Measurements from ENCODE around the gene FLNC. TPM values are rescaled to one million over a fixed set of nuclear protein-coding genes. Genes with fewer than 3 reads are reported as not detected.

The FLNC gene
- total RNA-seq, 1 donor from 2014 or later, result 184 TPM

GRCh38 chr7:128792471-128793180 lies 37.6 kb upstream of the FLNC start:
- peaks cover 28% of the 10 kb centered on the region for H3K27me3 Mint-ChIP-seq (ENCODE audit: low read depth)
- peaks cover 11% of the 10 kb centered on the region for H3K4me1 Mint-ChIP-seq
- TF ChIP-seq CTCF (IDR thresholded peaks at IDR 0.05; ENCODE audit: unreplicated experiment), result no peak
- H3K27ac Mint-ChIP-seq, result no peak overlapping the region
- H3K9me3 Mint-ChIP-seq, result no peaks in the 10 kb centered on the region
- peaks cover 20% of the 10 kb centered on the region for H3K36me3 Mint-ChIP-seq
- H3K4me3 Mint-ChIP-seq, result peak overlapping the region; percentile 88
- DNase-seq (ENCODE audit: low spot score in 2 of 2, unreplicated experiment in 2 of 2), result no peak

GRCh38 chr7:128793181-128793547 lies 37.0 kb upstream of the FLNC start:
- TF ChIP-seq CTCF (IDR thresholded peaks at IDR 0.05; ENCODE audit: unreplicated experiment), result no peak
- peaks cover 20% of the 10 kb centered on the region for H3K36me3 Mint-ChIP-seq
- H3K27me3 Mint-ChIP-seq (ENCODE audit: low read depth), result peaks cover 28% of the 10 kb centered on the region
- no peak for DNase-seq (ENCODE audit: low spot score in 2 of 2, unreplicated experiment in 2 of 2)
- H3K27ac Mint-ChIP-seq, result no peak overlapping the region
- H3K4me1 Mint-ChIP-seq, result peaks cover 11% of the 10 kb centered on the region
- no peak overlapping the region for H3K4me3 Mint-ChIP-seq
- no peaks in the 10 kb centered on the region for H3K9me3 Mint-ChIP-seq

- H3K4me1 Mint-ChIP-seq, result peaks cover 11% of the 10 kb centered on the region
- H3K4me3 Mint-ChIP-seq, result no peak overlapping the region
- DNase-seq (ENCODE audit: low spot score in 2 of 2, unreplicated experiment in 2 of 2), result no peak
- H3K9me3 Mint-ChIP-seq, result no peaks in the 10 kb centered on the region
- peaks cover 20% of the 10 kb centered on the region for H3K36me3 Mint-ChIP-seq
- peaks cover 20% of the 10 kb centered on the region for H3K27me3 Mint-ChIP-seq (ENCODE audit: low read depth)
- H3K27ac Mint-ChIP-seq, result no peak overlapping the region
- TF ChIP-seq CTCF (IDR thresholded peaks at IDR 0.05; ENCODE audit: unreplicated experiment), result no peak
These were observed 36.2 kb upstream of the FLNC start for GRCh38 chr7:128794020-128794419.

- no peak for TF ChIP-seq CTCF (IDR thresholded peaks at IDR 0.05; ENCODE audit: unreplicated experiment)
- Mint-ChIP-seq H3K9me3 (no peaks in the 10 kb centered on the region), H3K4me1 (peaks cover 11% of the 10 kb centered on the region)
These were observed 35.8 kb upstream of the FLNC start for GRCh38 chr7:128794436-128794835.

GRCh38 chr7:128795129-128795528 lies 35.1 kb upstream of the FLNC start:
- peaks cover 11% of the 10 kb centered on the region for H3K4me1 Mint-ChIP-seq
- no peak overlapping the region for H3K4me3 Mint-ChIP-seq
- no peak for TF ChIP-seq CTCF (IDR thresholded peaks at IDR 0.05; ENCODE audit: unreplicated experiment)
- peaks cover 20% of the 10 kb centered on the region for H3K36me3 Mint-ChIP-seq
- DNase-seq (ENCODE audit: low spot score in 2 of 2, unreplicated experiment in 2 of 2), result no peak
- H3K27me3 Mint-ChIP-seq (ENCODE audit: low read depth), result peaks cover 12% of the 10 kb centered on the region
- no peaks in the 10 kb centered on the region for H3K9me3 Mint-ChIP-seq
- no peak overlapping the region for H3K27ac Mint-ChIP-seq

More at GRCh38 chr7:128794436-128794835, 35.8 kb upstream of the FLNC start:
- peaks cover 20% of the 10 kb centered on the region for H3K36me3 Mint-ChIP-seq
- peaks cover 16% of the 10 kb centered on the region for H3K27me3 Mint-ChIP-seq (ENCODE audit: low read depth)
- DNase-seq (ENCODE audit: low spot score in 2 of 2, unreplicated experiment in 2 of 2), result no peak
- H3K27ac Mint-ChIP-seq, result no peak overlapping the region
- H3K4me3 Mint-ChIP-seq, result no peak overlapping the region
